ENCODE data around the gene CBLN1.

DNA sequence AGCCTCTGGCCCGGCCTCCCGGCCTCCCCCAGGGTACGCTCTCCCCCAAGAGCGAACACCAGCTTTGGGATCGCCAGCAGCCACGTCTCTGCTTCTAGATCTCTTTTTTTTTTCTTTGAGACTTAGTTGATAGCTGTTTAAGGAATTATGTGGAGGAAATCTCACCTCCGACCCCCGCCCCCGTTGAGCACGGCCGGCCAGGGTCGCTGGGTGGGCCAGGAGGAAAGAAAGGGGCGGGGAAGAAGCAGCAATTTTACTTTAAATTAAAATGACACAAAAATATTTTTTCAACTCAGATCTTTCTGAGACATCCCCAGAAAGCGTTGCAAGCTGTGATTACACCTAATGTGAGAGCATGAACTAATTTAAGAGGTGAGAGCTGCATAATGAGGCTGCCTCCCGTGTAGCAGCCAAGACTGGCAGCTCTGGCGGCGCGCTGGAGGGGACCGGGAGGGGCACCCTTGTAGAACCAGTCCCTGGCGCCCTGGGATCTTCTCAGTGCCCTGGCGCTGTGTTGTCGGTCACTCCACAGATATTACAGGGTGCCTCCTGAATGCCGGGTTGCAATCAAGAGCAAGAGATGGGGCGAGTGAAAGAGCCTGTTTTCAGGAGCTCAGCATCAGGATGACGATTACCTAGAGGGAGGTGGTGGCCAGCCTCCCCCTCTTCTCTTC is 1.9 kb upstream of the CBLN1 start:
- TF ChIP-seq POLR2A (IDR thresholded peaks at IDR 0.05) (no peak), CTCF (IDR thresholded peaks at IDR 0.05) (no peak)
